HG03342 (cell line): Measurements from ENCODE around the gene SVBP.
"Not testable (repeated sequence)": the region's sequence is repeated elsewhere in the genome, so short reads cannot be mapped to it uniquely, and the experiment has no call there.

Experiments used
- ATAC-seq: cut with Tn5 transposase; IDR thresholded peaks from one replicate; pipeline ENCODE4 v1.9.1; 2021; ENCODE audit warnings: mild to moderate bottlenecking, moderate library complexity; ENCODE audit not compliant: unreplicated experiment

Gene SVBP

GRCh38 chr1:42841440-42842147, 24.4 kb upstream of the SVBP start:
- no peak for ATAC-seq

- ATAC-seq: no peak
These were observed 23.8 kb upstream of the SVBP start for GRCh38 chr1:42841010-42841409.

DNA sequence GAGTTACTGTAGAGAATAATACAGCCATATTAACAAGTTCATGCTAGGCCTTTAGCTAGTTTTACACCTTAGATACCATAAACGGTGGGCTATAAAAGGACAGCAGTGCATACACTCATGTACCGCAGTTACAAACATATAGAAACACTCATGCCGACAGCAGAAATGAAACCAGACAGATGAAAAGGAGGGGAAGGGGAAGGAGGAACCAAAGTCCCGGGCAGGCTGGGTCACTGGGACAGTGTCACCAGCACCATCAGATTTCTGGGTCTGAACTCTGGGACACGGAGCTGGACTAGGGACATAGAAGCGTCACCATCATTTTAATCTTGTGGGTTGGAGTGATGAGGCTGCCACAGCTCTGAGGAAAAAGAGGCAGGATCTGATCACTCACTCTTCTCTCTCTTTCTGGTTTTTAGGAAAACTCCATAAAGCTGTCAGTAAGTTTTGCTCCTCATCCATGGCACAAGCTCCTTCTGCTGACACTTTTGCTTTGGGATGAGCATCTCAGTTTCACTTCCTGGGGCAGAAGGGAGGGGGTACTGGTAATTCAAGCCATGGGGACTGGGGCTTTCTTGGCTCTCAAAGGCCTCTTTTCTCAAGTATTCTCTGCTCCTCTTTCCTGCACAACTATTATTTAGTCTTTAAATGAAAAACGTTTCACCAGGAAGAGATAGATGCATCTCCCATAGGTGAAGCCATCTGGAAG, 21.4 kb upstream of the SVBP start:
- no peak for ATAC-seq

- no peak for ATAC-seq
These were observed 20.5 kb upstream of the SVBP start for GRCh38 chr1:42837709-42838108.

GRCh38 chr1:42835422-42835821, 18.2 kb upstream of the SVBP start:
- ATAC-seq: no peak

DNA sequence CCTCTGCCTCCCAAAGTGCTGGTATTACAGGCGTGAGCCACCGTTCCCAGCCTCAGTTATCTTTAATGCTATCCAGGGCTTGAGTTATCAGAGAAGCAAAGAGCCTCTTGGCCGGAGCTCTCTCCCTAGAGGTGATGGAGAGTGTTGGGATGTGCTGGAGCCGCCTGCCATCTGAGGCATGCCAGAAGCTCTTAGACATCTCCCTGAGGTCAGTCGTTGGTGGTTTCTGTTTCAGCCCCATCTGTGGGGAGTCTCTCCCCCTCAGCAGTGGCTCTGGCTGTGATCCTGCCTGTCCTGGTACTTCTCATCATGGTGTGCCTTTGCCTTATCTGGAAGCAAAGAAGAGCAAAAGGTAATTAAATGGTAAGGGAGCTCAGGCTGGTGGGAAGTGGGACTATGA, 17.6 kb upstream of the SVBP start:
- no peak for ATAC-seq

GRCh38 chr1:42833981-42834380, 16.8 kb upstream of the SVBP start:
- no peak for ATAC-seq

- ATAC-seq: no peak
These were observed 15.5 kb upstream of the SVBP start for GRCh38 chr1:42832641-42833240.

- no peak for ATAC-seq
These were observed 14.1 kb upstream of the SVBP start for GRCh38 chr1:42831273-42831672.

- no peak for ATAC-seq
These were observed 13.4 kb upstream of the SVBP start for GRCh38 chr1:42830631-42831030.

- ATAC-seq: no peak
These were observed 8.0 kb upstream of the SVBP start for GRCh38 chr1:42825036-42825851.

DNA sequence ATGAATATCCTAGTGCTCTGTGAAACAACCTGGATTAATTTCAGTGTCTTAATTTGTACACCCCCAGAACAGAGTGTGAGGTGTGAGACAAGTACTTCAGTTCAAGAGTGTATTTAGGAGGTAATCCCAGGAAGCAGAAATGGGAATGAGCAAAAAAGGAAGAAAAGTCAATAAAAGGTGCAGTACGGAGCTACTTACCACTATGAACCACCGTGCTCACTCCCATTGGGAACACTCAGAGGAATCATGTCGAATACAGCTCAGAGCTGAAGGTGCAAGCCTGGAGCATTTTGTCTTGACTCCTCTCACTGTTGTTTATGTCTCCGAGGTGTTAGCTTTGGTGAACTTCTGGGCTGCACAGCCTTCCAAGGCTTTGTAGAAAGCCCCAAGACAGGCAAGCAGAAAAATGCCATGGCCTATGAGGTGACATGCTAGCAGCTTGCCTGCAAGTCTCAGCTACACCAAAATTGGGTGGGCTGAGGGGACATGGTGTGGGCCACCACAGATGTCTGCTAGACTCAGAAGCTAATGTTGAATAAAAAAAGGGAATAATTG, 7.4 kb upstream of the SVBP start:
- no peak for ATAC-seq

GRCh38 chr1:42822800-42823392, 5.7 kb upstream of the SVBP start:
- no peak for ATAC-seq

GRCh38 chr1:42821690-42822089, 4.5 kb upstream of the SVBP start:
- no peak for ATAC-seq

DNA sequence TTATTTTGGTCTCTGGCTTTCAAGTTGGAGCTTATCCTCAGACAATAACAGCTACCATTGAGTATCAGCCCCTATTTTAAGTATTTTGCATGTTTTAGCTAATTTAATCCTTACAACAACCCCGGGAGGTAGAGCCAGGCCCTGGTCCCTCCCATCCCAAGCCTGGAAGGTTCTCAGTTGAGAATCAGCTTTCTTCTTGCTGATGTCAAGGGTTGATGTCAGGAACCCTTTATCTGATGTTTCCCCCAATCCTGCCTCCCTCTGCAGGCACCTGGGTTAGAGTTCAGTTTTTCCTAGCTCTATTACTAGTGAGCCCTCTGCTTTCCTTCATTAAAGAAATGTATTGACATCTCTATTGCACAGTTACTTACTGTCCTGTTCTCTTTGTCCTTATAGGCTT, 3.6 kb upstream of the SVBP start:
- ATAC-seq: no peak

DNA sequence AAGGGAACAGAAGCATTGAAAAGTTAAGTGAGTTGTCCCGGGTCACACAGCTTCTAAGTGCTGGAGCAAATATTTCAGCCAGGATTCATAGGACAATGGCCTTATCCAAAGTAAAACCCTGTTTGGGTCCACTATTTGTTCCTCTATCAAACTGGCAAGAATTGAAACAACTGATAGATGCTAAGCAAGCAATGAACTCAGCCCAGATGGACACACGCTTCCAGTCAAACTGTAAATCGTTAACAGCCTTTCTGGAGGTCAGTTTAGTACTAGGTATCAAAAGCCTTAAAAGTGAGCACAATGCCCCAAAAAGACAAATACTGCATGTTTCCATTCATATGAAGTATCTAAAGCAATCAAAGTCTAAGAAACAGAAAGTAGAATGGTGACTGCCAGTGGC, 779 bp upstream of the SVBP start:
- ATAC-seq: no peak

GRCh38 chr1:42817440-42817767, 207 bp upstream of the SVBP start:
- ATAC-seq: no peak

- peak; percentile 7 for ATAC-seq
These were observed 1.1 kb downstream of the SVBP start for GRCh38 chr1:42815941-42816584.

- ATAC-seq: not testable (repeated sequence)
These were observed 2.4 kb downstream of the SVBP start for GRCh38 chr1:42814815-42815214.

- no peak for ATAC-seq
These were observed 10.0 kb downstream of the SVBP start for GRCh38 chr1:42807056-42807668.
